WTC11 (cell line): ENCODE measurements around the gene WDR87. TPM values are rescaled to one million over a fixed set of nuclear protein-coding genes. Genes with fewer than 3 reads are reported as not detected.

Experiments used
- ATAC-seq: fragments of 200-7000 bp; cut with Tn5 transposase; 2 replicates; pipeline ENCODE4 v1.10.0; 2021; ENCODE audit warnings: mild to moderate bottlenecking, moderate library complexity
- CTCF ChIA-PET: fragments of 300-600 bp; sonication (Branson Sonifier 250); formaldehyde crosslinking; loops from one replicate; lab custom pipeline; 2021; ENCODE audit warnings: antibody characterized with exemption; lab: Charles Lee
- POLR2A ChIA-PET: fragments of 350-600 bp; sonication (Branson Sonifier 250); formaldehyde crosslinking; loops from one replicate; lab custom pipeline; 2021; ENCODE audit warnings: antibody characterized with exemption; lab: Charles Lee
- DNase-seq: peaks from one replicate; pipeline ENCODE4 v3.0.0; 2021; ENCODE audit warnings: low spot score
- H3K27ac Mint-ChIP-seq: 2 replicates; pipeline ENCODE4 v1.8.0; 2021; ENCODE audit warnings: mixed read lengths
- H3K27me3 Mint-ChIP-seq: 2 replicates; pipeline ENCODE4 v1.8.0; 2021; ENCODE audit warnings: low read depth, mild to moderate bottlenecking, moderate library complexity, mixed read lengths
- H3K36me3 Mint-ChIP-seq: 2 replicates; pipeline ENCODE4 v1.8.0; 2021; ENCODE audit warnings: mixed read lengths
- H3K4me1 Mint-ChIP-seq: 2 replicates; pipeline ENCODE4 v1.8.0; 2022; ENCODE audit warnings: mixed read lengths
- H3K4me3 Mint-ChIP-seq: 2 replicates; pipeline ENCODE4 v1.8.0; 2021; ENCODE audit warnings: mild to moderate bottlenecking, moderate library complexity, mixed read lengths
- H3K9me3 Mint-ChIP-seq: 2 replicates; pipeline ENCODE4 v1.8.0; 2021; ENCODE audit warnings: mixed read lengths
- ATF3 ChIP-seq: sonication (generic); formaldehyde crosslinking; conservative IDR thresholded peaks from 2 replicates; pipeline ENCODE4 v1.8.1; 2022; ENCODE audit warnings: mild to moderate bottlenecking, missing genetic modification reagents
- E2F5 ChIP-seq: sonication (generic); formaldehyde crosslinking; IDR thresholded peaks from 2 replicates; pipeline ENCODE4 v1.8.1; 2022; ENCODE audit warnings: mild to moderate bottlenecking, moderate library complexity, missing genetic modification reagents
- GABPB1 ChIP-seq: sonication (generic); formaldehyde crosslinking; IDR thresholded peaks from 2 replicates; pipeline ENCODE4 v1.8.1; 2023; ENCODE audit warnings: mild to moderate bottlenecking, missing genetic modification reagents
- GRHL2 ChIP-seq: fragments of 250-450 bp; sonication (Bioruptor Pico); IDR thresholded peaks from 2 replicates; pipeline ENCODE4 v1.8.0; 2022; ENCODE audit warnings: mild to moderate bottlenecking, moderate library complexity; ENCODE audit not compliant: insufficient replicate concordance, severe bottlenecking
- JUN ChIP-seq: sonication (generic); formaldehyde crosslinking; IDR thresholded peaks from 2 replicates; pipeline ENCODE4 v1.8.0; 2023; ENCODE audit warnings: mild to moderate bottlenecking, missing genetic modification reagents
- MAX ChIP-seq: sonication (generic); formaldehyde crosslinking; IDR thresholded peaks from 2 replicates; pipeline ENCODE4 v1.8.0; 2022; ENCODE audit warnings: mild to moderate bottlenecking, missing genetic modification reagents
- NFYB ChIP-seq: sonication (generic); formaldehyde crosslinking; conservative IDR thresholded peaks from 2 replicates; pipeline ENCODE4 v1.8.0; 2022; ENCODE audit warnings: low read depth, missing genetic modification reagents
- STAT6 ChIP-seq: sonication (generic); formaldehyde crosslinking; conservative IDR thresholded peaks from 2 replicates; pipeline ENCODE4 v1.8.1; 2023; ENCODE audit warnings: mild to moderate bottlenecking, low read depth, missing genetic modification reagents, moderate library complexity
- USF2 ChIP-seq: sonication (generic); formaldehyde crosslinking; IDR thresholded peaks from 2 replicates; pipeline ENCODE4 v1.8.1; 2023; ENCODE audit warnings: mild to moderate bottlenecking, missing genetic modification reagents, moderate library complexity
- ZNF138 ChIP-seq: sonication (generic); formaldehyde crosslinking; conservative IDR thresholded peaks from 2 replicates; pipeline ENCODE4 v1.8.1; 2022; ENCODE audit warnings: mild to moderate bottlenecking, moderate library complexity, missing genetic modification reagents
- total RNA-seq: library from RNA; stranded (reverse); gene quantifications from 3 replicates; pipeline ENCODE4 v1.2.3, GENCODE V29; 2021

The WDR87 gene
- total RNA-seq, 1 experiment from 2014 or later: not detected

- H3K9me3 Mint-ChIP-seq: peaks cover 13% of the 10 kb centered on the region
- H3K4me3 Mint-ChIP-seq: no peak overlapping the region
- POLR2A ChIA-PET: interaction anchor here (0.6 to 1.1 kb wide), 2 partner anchors 21 to 517 kb away, joined by 3 to 4 read pairs; no protein-coding TSS in a partner anchor
- ATAC-seq (no peak), DNase-seq (no peak)
- H3K27me3 Mint-ChIP-seq: no peaks in the 10 kb centered on the region
- CTCF ChIA-PET: interaction anchor here (1.1 to 2.0 kb wide), 3 partner anchors 10 to 51 kb away, joined by 3 to 11 read pairs (median 5); partner anchors contain the start of gene WDR87
- H3K4me1 Mint-ChIP-seq: peaks cover 40% of the 10 kb centered on the region
- TF ChIP-seq ZNF138 (CRISPR knock-in tag) (no peak), MAX (CRISPR knock-in tag) (no peak), ATF3 (CRISPR knock-in tag) (no peak), STAT6 (CRISPR knock-in tag) (no peak)
- H3K36me3 Mint-ChIP-seq: peaks cover 6% of the 10 kb centered on the region; the same call in 1 of the 2 replicates
- H3K27ac Mint-ChIP-seq: peak overlapping the region; percentile 89
Measured at GRCh38 chr19:37953918-37954303, 47.5 kb upstream of the WDR87 start.

- POLR2A ChIA-PET: interaction anchor here (0.6 to 1.1 kb wide), 2 partner anchors 21 to 516 kb away, joined by 3 to 4 read pairs; no protein-coding TSS in a partner anchor
Measured at GRCh38 chr19:37953171-37953917, 47.0 kb upstream of the WDR87 start.

GRCh38 chr19:37951816-37952210 is 45.4 kb upstream of the WDR87 start:
- Mint-ChIP-seq H3K4me3 (no peak overlapping the region), H3K9me3 (0 out of 2 replicates have a peak, but pooled peaks cover 2% of the 10 kb centered on the region), H3K4me1 (peaks cover 40% of the 10 kb centered on the region), H3K27me3 (no peaks in the 10 kb centered on the region), H3K27ac (no peak overlapping the region), H3K36me3 (no peaks in the 10 kb centered on the region)
- TF ChIP-seq E2F5: no peak
- no peak for TF ChIP-seq GRHL2 (CRISPR knock-in tag)
- TF ChIP-seq GABPB1: no peak
- no peak for TF ChIP-seq NFYB (CRISPR knock-in tag)
- no peak for DNase-seq
- peak; percentile 27; the same call in 1 of the 2 replicates for ATAC-seq
- ChIA-PET CTCF (no interaction called here), POLR2A (interaction anchor here (0.6 to 0.7 kb wide), 2 partner anchors 20 to 351 kb away, joined by 3 to 5 read pairs; no protein-coding TSS in a partner anchor)

More at GRCh38 chr19:37953171-37953917, 47.0 kb upstream of the WDR87 start:
- DNase-seq (no peak), ATAC-seq (peak; percentile 35)
- Mint-ChIP-seq H3K4me1 (peaks cover 40% of the 10 kb centered on the region), H3K27ac (peak overlapping the region; percentile 89), H3K36me3 (peaks cover 2% of the 10 kb centered on the region; the same call in 1 of the 2 replicates), H3K27me3 (no peaks in the 10 kb centered on the region), H3K4me3 (no peak overlapping the region), H3K9me3 (peaks cover 8% of the 10 kb centered on the region)
- CTCF ChIA-PET: interaction anchor here (1.0 to 2.0 kb wide), 3 partner anchors 33 to 51 kb away, joined by 4 to 11 read pairs (median 5); partner anchors contain the start of gene WDR87
- 0 out of 2 replicates have a peak, but pooled peaks have one; percentile 8 for TF ChIP-seq USF2
- no peak for TF ChIP-seq JUN (CRISPR knock-in tag)
